Natural killer cell (primary cell): Measurements from ENCODE around the gene HIVEP3. TPM values are rescaled to one million over a fixed set of nuclear protein-coding genes. Genes with fewer than 3 reads are reported as not detected.

Source experiments
- ATAC-seq, 3 donors: fragments of 150-1000 bp in 2 of 3; fragments of 200-7000 bp in 1 of 3; cut with Tn5 transposase; 1 replicate in 1 of 3; 2 replicates in 2 of 3; pipeline ENCODE4 v1.10.0; 2021; ENCODE audit warnings: mild to moderate bottlenecking in 2 of 3, moderate library complexity in 2 of 3
- DNase-seq, 2 donors: peaks; one replicate each; pipeline versions ENCODE4 v3.0.0 to v3.0.0-alpha.2; 2013 to 2021; ENCODE audit warnings: mixed read lengths in 1 of 2
- H3K27ac ChIP-seq: one replicate; pipeline ENCODE4 v1.5.1; 2013; ENCODE audit warnings: mild to moderate bottlenecking, low read length
- H3K27me3 ChIP-seq: one replicate; pipeline ENCODE4 v1.6.1; 2013; ENCODE audit warnings: low read length; ENCODE audit not compliant: control insufficient read depth, insufficient read depth
- H3K36me3 ChIP-seq: one replicate; pipeline ENCODE4 v1.6.1; 2013; ENCODE audit warnings: low read length; ENCODE audit not compliant: control insufficient read depth, insufficient read depth
- H3K4me1 ChIP-seq: one replicate; pipeline ENCODE4 v1.6.1; 2013; ENCODE audit warnings: low read length; ENCODE audit not compliant: control insufficient read depth, insufficient read depth
- H3K4me3 ChIP-seq: one replicate; pipeline ENCODE4 v1.5.1; 2013; ENCODE audit warnings: low read length
- H3K9me3 ChIP-seq: one replicate; pipeline ENCODE4 v1.6.1; 2013; ENCODE audit warnings: low read length; ENCODE audit not compliant: control insufficient read depth, insufficient read depth
- H3K27ac Mint-ChIP-seq, 2 donors: one replicate each; pipeline ENCODE4 v1.8.0; 2022; ENCODE audit warnings: mild to moderate bottlenecking in 2 of 2, mixed read lengths in 2 of 2, moderate library complexity in 1 of 2
- H3K27me3 Mint-ChIP-seq, 2 donors: one replicate each; pipeline ENCODE4 v1.8.0; 2022; ENCODE audit warnings: low read depth in 2 of 2, mixed read lengths in 2 of 2
- H3K36me3 Mint-ChIP-seq: one replicate; pipeline ENCODE4 v1.8.0; 2022; ENCODE audit warnings: mixed read lengths
- H3K4me1 Mint-ChIP-seq, 2 donors: one replicate each; pipeline ENCODE4 v1.8.0; 2022; ENCODE audit warnings: mixed read lengths in 2 of 2
- H3K4me3 Mint-ChIP-seq: one replicate; pipeline ENCODE4 v1.8.0; 2022; ENCODE audit warnings: mild to moderate bottlenecking, moderate library complexity, mixed read lengths
- H3K9me3 Mint-ChIP-seq, 2 donors: one replicate each; pipeline ENCODE4 v1.8.0; 2022; ENCODE audit warnings: mixed read lengths in 2 of 2
- WGBS: methylation state at CpG from one replicate; pipeline ENCODE4 v1.1.7; 2013; ENCODE audit warnings: missing lambda C conversion rate; ENCODE audit not compliant: insufficient coverage; 5-methylcytosine and 5-hydroxymethylcytosine counted together
- intact Hi-C: fragments of 100-400 bp; cut with micrococcal nuclease; formaldehyde crosslinking; loops from one replicate; pipeline ENCODE4 v1.14.2; 2022
- total RNA-seq, 4 donors: library from RNA; stranded (reverse); fragments of 120-200 nt in 1 of 4; gene quantifications; one replicate each; pipeline versions ENCODE4 v1.2.3 to v1.2.4, GENCODE V29; 2013 to 2022
- TF ChIP-seq, protein P1 (sequence below): fragments of 200-600 bp; IDR thresholded peaks from one replicate; pipeline ENCODE4 v1.8.0; 2022; ENCODE audit warnings: antibody characterized with exemption

Gene HIVEP3
- total RNA-seq, 3 donors from 2014 or later (not counting 1 experiment from before 2014, with no cell fraction given): 26.2 to 35.2 (median 29.8) TPM

DNA sequence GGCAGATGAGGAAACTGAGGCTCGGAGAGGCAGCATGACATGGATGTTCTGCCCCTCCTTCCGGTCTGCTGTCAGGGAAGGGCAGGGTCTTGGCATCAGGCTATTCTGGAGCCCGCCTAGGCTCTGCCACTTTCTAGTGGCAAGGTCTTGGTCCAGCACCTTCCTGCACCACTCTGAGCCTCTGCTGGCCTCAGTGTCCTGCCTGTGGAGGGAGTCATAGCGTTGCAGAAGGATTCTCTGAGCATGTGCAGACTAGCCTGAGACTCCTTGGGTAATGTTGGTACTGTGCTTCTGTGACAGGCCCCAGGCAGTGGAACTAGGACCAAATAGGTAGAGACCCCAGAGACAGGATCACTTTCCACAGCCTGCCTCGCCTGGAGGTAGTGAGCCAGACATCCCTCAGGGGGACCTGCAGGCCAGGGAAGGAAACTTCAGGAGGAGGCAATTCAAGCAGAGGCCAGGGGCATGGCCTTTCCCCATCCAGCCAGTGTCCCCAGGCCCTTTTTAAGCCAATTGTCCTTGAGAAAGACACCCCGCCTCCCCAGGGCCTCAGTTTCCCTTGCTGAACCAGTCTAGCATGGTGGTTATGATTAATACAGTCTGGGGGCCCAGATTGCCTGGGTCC is 444.9 kb downstream of the HIVEP3 start:
- no peak overlapping the region for H3K27ac Mint-ChIP-seq
- intact Hi-C loops: no loop called here
- no peak for DNase-seq
- H3K27me3 ChIP-seq: no peaks in the 10 kb centered on the region
- H3K9me3 Mint-ChIP-seq: no peaks in the 10 kb centered on the region
- H3K27ac ChIP-seq: no peak overlapping the region
- H3K36me3 ChIP-seq: no peaks in the 10 kb centered on the region
- no peaks in the 10 kb centered on the region for H3K9me3 ChIP-seq
- H3K4me1 Mint-ChIP-seq: no peaks in the 10 kb centered on the region
- no peak overlapping the region for H3K4me3 Mint-ChIP-seq
- ATAC-seq: no peak
- peaks cover 0 to 3% of the 10 kb centered on the region in 2 donors for H3K27me3 Mint-ChIP-seq
- WGBS: 86% methylated on average over 6 of the region's 6 CpGs
- TF ChIP-seq, protein P1, sequence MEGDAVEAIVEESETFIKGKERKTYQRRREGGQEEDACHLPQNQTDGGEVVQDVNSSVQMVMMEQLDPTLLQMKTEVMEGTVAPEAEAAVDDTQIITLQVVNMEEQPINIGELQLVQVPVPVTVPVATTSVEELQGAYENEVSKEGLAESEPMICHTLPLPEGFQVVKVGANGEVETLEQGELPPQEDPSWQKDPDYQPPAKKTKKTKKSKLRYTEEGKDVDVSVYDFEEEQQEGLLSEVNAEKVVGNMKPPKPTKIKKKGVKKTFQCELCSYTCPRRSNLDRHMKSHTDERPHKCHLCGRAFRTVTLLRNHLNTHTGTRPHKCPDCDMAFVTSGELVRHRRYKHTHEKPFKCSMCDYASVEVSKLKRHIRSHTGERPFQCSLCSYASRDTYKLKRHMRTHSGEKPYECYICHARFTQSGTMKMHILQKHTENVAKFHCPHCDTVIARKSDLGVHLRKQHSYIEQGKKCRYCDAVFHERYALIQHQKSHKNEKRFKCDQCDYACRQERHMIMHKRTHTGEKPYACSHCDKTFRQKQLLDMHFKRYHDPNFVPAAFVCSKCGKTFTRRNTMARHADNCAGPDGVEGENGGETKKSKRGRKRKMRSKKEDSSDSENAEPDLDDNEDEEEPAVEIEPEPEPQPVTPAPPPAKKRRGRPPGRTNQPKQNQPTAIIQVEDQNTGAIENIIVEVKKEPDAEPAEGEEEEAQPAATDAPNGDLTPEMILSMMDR: no peak
- H3K4me3 ChIP-seq: no peak overlapping the region
- H3K4me1 ChIP-seq: no peaks in the 10 kb centered on the region
- no peaks in the 10 kb centered on the region for H3K36me3 Mint-ChIP-seq

DNA sequence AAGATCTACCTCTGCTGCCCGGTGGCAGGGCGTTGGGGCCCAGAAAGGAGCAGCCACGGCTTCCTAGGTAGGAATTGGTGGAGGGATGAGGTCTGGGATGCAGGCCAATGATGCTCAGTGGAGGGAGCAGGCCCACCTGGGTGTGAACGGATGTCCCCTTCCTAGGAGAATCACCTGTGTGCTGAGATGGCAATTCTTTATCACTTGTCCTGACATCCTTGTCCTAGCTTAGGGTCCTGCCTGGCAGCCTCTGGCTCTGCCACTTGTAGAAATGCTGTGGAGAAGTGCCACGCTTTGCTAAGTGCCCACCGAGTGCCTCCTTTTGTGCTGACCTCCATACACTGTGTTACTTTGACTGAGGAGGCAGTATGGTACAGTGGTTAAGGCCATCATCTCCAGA is 447.1 kb downstream of the HIVEP3 start:
- 82% methylated on average over 6 of the region's 6 CpGs for WGBS
- intact Hi-C loops: no loop called here
- TF ChIP-seq, protein P1: no peak
- Mint-ChIP-seq H3K27me3 (peaks cover 0 to 3% of the 10 kb centered on the region in 2 donors), H3K4me3 (no peak overlapping the region), H3K36me3 (no peaks in the 10 kb centered on the region), H3K27ac (no peak overlapping the region), H3K9me3 (no peaks in the 10 kb centered on the region), H3K4me1 (no peaks in the 10 kb centered on the region)
- no peaks in the 10 kb centered on the region for H3K27me3 ChIP-seq
- H3K36me3 ChIP-seq: no peaks in the 10 kb centered on the region
- no peaks in the 10 kb centered on the region for H3K4me1 ChIP-seq
- no peak for ATAC-seq
- H3K9me3 ChIP-seq: no peaks in the 10 kb centered on the region
- no peak overlapping the region for H3K4me3 ChIP-seq
- no peak for DNase-seq
- H3K27ac ChIP-seq: no peak overlapping the region

DNA sequence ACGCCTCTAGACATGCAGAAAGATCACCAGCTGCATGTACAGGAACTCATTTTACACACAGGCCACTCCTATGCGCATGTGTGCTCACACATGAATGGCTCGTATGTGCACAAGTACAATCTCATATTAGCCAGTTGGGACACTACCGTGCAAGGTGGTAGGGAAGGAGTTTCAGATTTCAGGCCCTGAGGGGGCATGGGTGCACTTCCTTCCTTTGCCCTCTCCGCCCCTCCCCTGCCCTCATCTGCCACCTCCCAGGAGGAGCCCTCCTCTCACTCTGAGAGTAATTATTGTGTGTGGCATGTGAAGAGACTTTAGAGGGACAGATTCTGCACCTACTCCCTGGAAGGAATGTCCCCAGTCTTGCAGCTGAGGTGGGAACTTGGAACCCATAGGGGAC is 449.0 kb downstream of the HIVEP3 start:
- H3K36me3 Mint-ChIP-seq: no peaks in the 10 kb centered on the region
- H3K4me3 Mint-ChIP-seq: no peak overlapping the region
- H3K9me3 ChIP-seq: no peaks in the 10 kb centered on the region
- DNase-seq: no peak
- TF ChIP-seq, protein P1: no peak
- no peak overlapping the region for H3K27ac Mint-ChIP-seq
- no peaks in the 10 kb centered on the region for H3K36me3 ChIP-seq
- intact Hi-C loops: no loop called here
- no peaks in the 10 kb centered on the region for H3K9me3 Mint-ChIP-seq
- no peak overlapping the region for H3K4me3 ChIP-seq
- H3K27ac ChIP-seq: no peak overlapping the region
- no peaks in the 10 kb centered on the region for H3K4me1 ChIP-seq
- no peaks in the 10 kb centered on the region for H3K27me3 ChIP-seq
- peaks cover 0 to 7% of the 10 kb centered on the region in 2 donors for H3K27me3 Mint-ChIP-seq
- ATAC-seq: no peak
- H3K4me1 Mint-ChIP-seq: no peaks in the 10 kb centered on the region
- 34% methylated on average over 2 of the region's 5 CpGs for WGBS
